GM10847 (cell line): ENCODE data around the gene LATS2.

Source experiments
- POLR2A ChIP-seq: IDR thresholded peaks from 2 replicates; pipeline ENCODE4 v1.6.1; 2011; ENCODE audit not compliant: insufficient read length; ENCODE audit errors: extremely low read depth

The LATS2 gene

DNA sequence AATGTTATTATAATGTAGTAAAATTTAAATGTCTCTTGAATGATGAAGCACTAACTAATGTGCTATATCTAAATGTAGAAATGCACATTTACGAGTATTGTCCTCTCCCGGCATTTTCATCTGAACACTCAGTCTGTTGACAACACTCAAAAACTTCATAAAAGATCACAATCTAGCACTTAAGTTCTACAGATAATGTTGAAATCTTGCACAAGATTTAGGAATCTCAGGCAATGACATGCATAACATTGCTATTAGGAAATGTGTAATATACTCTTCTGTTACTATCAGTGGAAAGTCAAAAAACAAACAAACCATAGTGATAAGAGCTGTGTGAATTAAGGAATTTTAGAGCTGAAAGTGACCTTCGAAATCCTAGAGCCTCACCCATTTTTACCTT lies 121.3 kb downstream of the LATS2 start:
- TF ChIP-seq POLR2A = no peak

DNA sequence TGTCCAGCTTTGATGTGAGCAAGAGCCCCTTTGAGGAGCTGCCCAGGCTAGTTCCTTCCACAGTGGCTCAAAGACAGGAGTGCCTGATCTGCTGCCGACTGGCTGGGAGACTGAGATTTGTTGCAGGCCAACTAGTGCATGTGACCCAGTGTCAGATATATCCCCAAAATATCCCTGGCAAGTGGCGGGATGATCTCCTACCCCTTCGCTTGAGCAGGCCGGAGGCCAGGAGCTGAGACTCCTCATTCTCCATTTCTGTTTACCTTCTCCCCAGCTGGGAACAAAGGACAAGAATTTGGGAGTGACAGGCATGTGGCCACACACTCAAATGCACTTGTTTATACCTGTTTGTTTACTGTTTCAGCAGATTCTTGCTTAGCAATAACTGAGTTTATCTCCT lies 121.7 kb downstream of the LATS2 start:
- no peak for TF ChIP-seq POLR2A

DNA sequence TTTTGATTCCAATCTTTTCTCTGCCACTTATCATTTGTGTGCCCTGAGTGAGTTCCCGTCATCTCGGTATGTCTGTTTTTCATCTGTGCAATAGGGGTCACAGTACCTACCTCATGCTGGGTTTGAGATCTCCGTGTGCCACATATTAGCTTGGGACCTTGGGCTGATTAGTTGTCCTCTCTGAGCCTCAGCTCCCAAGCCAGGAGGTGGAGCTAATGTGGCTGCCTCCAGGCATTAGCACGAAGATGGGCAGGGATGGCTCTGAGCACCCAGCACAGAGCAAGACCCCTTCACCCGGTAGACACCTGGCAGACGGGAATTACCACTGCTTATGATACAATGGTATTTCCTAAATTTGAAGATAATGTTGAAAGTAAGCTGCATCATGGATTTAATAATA lies 123.1 kb downstream of the LATS2 start:
- TF ChIP-seq POLR2A = no peak

DNA sequence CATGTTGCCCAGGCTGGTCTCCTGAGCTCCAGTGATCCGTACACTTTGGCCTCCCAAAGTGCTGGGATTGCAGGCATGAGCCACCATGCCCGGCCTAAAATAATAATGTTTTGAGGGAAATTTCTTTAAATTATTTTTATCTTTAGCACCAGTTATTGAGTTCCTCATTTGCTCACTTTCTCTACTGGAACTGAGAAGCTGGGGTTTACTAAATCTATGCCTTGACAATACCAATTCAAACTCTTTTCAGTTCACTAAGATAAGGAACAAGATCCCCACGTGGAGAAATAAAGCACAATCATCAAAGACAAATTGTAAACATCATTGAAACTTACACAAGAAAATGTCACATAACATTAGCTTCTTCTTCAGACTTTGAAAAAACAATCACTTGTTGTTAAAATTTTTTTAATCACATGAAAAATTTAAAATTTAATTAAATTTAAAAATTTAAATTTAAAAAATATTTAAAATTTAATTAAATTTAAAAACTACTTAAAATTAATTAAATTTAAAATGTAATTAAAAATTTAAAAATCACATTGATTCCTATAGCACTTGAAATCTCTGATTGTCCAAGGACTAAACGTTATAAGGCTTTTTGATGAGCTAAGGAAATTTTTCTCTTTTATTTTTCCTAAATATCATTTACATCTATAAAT lies 133.7 kb downstream of the LATS2 start:
- TF ChIP-seq POLR2A = no peak

DNA sequence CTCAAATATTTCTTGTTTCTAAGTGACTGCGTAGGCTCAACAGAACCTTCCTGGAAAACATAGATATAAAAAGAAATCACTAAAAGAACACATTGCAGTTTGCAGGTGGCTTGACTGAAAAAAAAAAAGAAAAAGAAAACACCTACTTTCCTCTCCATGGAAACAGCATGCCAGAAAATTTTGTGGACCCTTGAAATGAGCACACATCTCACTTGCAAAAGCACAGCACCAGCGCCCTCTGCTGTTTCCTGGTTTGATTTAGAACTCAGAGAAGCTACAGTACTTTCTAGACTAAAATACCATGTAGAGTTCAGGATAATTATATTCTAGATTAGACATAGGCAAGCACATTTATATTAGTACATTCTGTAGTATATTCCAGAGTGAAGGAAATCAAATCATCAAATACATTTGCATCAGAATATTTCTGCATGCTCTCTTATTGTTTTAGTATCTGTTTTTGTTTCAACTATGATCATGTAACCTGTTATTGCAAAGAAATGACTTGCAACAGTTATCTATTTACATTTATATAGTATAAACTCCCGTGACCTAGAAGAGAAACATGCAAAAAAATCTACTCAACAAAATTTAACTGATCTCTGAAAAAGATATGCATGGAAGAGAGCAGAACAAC lies 136.5 kb downstream of the LATS2 start:
- no peak for TF ChIP-seq POLR2A

DNA sequence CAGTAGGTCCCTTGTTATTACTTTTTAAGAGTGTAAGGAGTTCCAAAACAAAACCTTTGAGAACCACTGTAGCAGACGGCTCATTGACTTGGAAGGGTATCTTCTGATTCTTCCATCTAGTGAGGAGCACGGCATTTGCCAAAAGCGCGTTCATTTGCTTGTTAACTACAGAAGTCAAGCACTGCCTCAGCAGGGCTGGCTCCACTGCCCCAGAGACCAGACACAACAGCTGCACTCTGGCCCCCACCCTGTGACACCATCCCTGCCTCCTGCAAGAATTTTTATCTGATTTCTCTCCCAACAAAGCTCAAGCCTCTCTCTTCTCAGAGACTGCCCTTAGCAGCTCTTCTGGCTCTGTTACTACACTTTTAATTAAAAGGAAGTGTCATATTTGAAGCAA lies 138.1 kb downstream of the LATS2 start:
- TF ChIP-seq POLR2A = no peak
